HS-27A (cell line): ENCODE measurements around the gene IFITM1.
"Not testable (repeated sequence)": the region's sequence is repeated elsewhere in the genome, so short reads cannot be mapped to it uniquely, and the experiment has no call there.

ENCODE experiments used
- DNase-seq: peaks from one replicate; pipeline ENCODE4 v3.0.0-alpha.2; 2012; ENCODE audit warnings: low read depth, missing footprints

The IFITM1 gene

DNA sequence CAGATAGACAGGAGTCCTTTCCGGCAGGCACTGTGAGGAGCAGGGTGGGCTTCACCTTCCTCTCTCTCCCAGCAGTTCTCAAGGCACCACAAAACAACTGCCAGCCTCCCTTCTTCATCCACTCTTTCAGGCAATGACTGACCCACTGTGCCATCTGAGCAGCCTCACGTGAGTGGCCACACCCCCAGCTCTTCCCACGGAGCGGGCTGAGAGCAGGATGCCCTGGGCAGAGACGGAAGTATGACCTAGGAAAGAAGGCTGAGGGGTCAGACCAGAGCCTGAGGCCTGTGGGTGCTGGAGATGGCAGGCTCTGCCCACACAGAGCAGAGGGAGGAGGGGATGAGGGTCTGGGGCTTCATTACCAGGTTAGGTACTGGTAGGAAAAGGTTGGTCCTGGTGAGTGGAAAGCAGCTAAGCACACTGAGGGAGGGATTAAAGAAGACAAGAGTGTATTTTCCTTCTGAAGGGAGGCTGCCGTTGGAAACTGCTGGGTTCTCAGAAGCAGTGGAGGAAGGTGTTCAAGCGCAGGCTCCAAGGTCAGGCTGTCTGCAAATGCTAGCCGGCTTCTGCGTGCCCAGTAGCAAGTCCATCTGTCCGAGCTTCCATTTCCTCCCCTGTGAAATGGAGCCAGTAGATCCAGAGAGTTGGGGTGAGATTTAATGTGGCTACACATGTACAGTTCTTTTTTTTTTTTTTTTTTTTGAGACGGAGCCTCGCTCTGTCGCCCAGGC is 31.0 kb upstream of the IFITM1 start:
- no peak for DNase-seq

GRCh38 chr11:283405-284104 is 30.3 kb upstream of the IFITM1 start:
- no peak for DNase-seq

- DNase-seq = no peak
These were observed 29.5 kb upstream of the IFITM1 start for GRCh38 chr11:284105-285020.

DNA sequence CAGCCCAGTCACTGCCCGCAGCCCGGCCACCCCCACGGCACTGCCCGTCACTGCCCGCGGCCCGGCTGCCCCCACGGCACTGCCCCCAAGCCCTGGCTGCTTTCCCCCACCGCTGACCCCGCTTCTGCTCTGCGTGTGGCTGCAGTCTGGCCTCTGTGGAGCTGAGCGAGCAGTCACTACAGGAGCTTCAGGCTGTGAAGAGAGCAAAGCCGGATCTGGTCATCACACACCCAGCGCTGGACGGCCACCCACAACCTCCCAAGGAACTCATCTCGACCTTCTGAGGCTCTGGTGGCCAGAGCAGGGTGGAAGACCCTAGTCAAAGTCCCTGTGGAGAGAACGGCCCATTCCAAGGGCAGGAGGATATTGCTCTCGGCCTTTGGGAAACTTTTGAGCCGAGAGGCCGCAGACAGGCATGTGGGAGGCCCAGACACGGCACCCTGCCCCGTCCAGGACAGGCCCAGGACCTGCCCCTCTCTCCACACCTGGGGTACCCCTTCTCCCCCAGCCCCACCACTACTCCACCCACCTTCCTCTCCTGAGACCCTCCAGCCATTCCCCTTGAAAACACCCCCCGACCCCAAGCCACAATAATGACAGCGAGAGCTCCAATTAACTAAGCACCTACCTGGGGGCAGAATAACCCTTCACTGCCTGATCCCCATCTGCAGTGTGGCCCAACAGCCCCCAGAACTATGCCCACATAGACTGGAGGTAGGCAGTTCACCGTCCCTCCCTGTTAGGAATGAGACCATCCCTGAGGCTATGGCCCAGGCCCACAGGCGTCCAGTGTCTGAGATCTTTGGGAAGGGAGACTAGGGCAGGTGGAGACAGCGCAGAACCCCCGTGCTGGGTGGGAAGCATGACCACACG is 28.6 kb upstream of the IFITM1 start:
- DNase-seq = no peak

- DNase-seq = no peak
These were observed 28.0 kb upstream of the IFITM1 start for GRCh38 chr11:285894-286220.

GRCh38 chr11:286977-287820 is 26.6 kb upstream of the IFITM1 start:
- DNase-seq = not testable (repeated sequence)

DNA sequence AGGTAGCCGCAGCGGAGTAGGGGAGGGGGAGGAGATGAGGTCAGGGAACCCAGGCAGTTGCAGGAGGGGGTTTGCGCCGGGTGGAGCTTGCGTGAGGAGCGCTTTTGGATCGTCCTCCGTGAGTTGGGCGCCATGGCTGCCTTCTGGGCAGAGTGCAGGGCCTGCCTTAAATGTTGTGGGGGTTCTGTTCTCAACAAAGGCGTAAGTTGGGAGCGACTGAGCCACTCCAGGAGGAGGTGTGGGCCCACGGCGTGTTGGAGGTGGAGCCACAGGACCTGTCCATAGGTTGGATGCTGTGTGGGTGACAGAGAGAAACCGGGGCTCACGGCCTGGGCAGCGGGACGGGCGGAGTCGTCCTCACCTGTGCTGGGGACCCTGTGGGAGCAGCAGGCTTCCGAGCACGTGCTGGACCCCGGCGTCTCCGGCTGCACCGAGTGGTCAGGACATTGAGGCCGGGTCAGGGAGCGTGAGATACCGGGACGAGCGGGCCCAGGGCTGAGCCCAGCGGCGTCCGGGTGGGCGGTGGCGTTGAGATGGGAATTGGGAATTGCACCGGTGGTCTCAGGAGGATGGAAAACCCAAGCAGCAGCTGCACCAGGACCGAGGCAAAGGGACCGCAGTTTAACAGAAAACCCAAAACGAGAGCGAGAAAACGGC is 25.9 kb upstream of the IFITM1 start:
- DNase-seq = no peak

DNA sequence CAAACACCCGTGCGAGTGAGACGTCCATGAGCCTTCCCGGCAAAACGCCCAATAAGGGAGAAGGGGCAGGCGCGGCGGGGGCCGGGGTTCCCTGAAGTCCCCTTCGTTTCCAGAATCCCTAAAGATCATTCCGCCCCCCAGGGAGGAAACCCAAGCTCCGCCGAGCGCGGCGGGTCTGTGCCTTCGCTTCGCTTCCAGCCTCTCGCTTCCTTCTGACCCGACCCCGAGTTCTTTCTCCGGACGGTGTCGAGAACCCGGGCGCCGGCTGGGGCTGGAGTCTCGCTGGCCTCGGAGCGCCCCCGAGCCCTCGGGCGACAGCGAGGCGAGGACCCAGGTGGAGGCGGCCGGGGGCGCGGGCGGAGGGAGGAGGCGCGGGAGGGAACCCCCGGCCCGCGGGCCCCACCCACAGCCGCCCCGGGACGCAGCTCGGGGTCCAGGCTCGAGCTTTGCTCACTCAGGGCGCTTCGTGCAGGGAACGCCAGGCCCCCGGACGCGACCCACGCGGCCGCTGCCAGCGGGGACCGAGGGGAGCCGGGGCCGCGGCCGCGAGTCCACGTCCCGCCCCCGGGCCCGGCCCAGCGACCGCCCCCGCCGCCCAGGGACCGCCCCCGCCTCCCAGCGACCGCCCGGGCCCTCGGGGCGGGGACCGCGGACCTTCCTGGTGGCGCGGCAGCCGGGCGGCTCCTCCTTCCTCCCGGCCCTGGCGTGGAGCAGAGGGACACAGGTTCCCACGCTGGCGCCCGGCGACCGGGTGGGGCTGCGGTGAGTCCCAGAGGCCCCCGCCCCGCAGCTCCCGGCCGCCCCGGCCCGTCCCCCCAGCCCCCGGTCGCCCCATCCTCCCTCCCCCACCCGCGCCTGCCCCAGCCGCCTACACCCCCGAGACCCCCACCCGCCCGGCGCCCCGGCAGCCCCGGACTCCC is 25.1 kb upstream of the IFITM1 start, which contains the start of gene PGGHG:
TSS of gene PGGHG (plus strand) at position 649 of the 920 bp plus-strand sequence. CDS start 691 bp downstream, outside the sequence.
- no peak for DNase-seq

- no peak for DNase-seq
These were observed 24.5 kb upstream of the IFITM1 start for GRCh38 chr11:289398-289711.

GRCh38 chr11:289712-290620 is 23.9 kb upstream of the IFITM1 start:
- no peak for DNase-seq

GRCh38 chr11:290621-291231 is 23.1 kb upstream of the IFITM1 start:
- no peak for DNase-seq

GRCh38 chr11:291281-292210 is 22.3 kb upstream of the IFITM1 start:
- no peak for DNase-seq

DNA sequence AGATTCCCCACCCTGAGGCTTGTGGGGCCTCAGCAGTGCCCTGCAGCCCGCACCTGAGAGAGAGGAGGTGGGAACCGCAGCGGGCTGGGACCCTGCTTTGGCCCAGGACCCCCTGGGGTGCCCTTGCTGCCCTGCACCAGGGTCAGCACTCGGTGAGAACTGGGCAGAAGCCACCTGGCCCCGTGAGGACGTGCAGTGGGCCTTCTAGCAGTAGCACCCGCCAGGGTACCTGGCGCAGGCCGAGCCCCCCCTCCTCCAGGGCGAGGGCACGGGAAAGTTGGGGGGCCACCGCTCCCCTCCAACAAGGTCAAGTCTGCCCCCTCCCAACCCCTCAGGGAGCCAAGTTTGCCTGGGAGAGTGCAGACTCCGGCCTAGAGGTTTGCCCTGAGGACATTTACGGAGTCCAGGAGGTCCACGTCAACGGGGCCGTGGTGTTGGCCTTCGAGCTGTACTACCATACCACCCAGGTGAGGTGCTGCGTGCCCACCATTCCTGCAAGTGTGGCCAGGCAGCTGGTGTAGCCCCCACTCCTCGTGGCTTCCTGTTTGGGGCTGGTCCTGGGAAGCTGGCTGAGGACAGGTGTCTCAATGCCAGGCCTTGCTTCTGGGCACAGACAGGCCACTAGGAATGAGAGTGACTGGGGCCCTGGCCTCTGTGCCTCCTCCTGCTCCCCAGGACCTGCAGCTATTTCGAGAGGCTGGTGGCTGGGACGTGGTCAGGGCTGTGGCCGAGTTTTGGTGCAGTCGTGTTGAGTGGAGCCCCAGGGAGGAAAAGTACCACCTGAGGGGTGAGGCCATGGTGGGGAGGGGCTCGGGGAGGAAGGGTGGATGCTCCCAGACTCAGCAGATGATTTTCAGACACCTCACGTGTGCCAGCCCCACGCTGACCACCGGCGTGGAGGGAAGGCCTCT is 21.4 kb upstream of the IFITM1 start:
- no peak for DNase-seq

DNA sequence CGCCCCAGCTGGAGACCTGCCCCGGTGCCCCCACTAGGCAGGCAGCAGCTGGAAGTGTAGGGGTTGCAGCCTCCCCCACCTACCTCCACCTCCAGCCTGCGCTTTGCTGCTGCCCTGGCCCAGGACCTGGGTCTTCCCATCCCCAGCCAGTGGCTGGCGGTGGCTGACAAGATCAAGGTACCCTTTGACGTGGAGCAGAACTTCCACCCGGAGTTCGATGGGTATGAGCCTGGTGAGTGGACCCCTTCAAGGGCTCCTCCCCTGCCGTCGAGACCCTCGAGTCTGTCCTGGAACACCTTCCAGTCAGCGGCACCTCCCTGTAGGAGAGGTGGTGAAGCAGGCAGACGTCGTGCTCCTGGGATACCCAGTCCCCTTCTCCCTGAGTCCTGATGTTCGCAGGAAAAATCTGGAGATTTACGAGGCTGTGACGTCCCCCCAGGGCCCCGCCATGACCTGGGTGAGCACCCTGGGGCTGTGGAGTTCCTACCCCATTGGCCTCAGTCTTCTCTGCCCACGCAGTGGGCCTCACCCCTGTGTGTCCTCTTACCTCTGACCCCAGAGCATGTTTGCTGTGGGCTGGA is 20.5 kb upstream of the IFITM1 start:
- no peak for DNase-seq
